Inferior parietal cortex (tissue), 1 donor: ENCODE measurements around the gene PIK3CD.

Experiments used
- DNase-seq: peaks from one replicate; pipeline ENCODE4 v3.0.0-alpha.2; 2016; ENCODE audit errors: extremely low spot score

PIK3CD gene

GRCh38 chr1:9768983-9769382 lies 117.5 kb downstream of the PIK3CD start:
- DNase-seq = no peak

- DNase-seq = no peak
These were observed 118.8 kb downstream of the PIK3CD start for GRCh38 chr1:9770298-9770697.

- DNase-seq = no peak
These were observed 123.5 kb downstream of the PIK3CD start for GRCh38 chr1:9774712-9775679.

- no peak for DNase-seq
These were observed 125.2 kb downstream of the PIK3CD start for GRCh38 chr1:9776685-9777084.
